Mucosa of rectum (tissue), 2 donors: ENCODE measurements around the gene TRIM14.
"Not testable (repeated sequence)": the region's sequence is repeated elsewhere in the genome, so short reads cannot be mapped to it uniquely, and the experiment has no call there.

Experiments
- H3K27ac ChIP-seq, 2 donors: one replicate each; pipeline ENCODE4 v1.7.0; 2013; ENCODE audit warnings: inconsistent platforms in 2 of 2, low read depth in 2 of 2, low read length in 2 of 2
- H3K27me3 ChIP-seq, 2 donors: one replicate each; pipeline ENCODE4 v1.7.0; 2013; ENCODE audit warnings: low read length in 2 of 2; ENCODE audit not compliant: control insufficient read depth in 2 of 2, insufficient read depth in 2 of 2
- H3K36me3 ChIP-seq, 2 donors: one replicate each; pipeline ENCODE4 v1.7.0; 2013; ENCODE audit warnings: low read length in 2 of 2; ENCODE audit not compliant: control insufficient read depth in 2 of 2, insufficient read depth in 2 of 2
- H3K4me1 ChIP-seq, 2 donors: one replicate each; pipeline ENCODE4 v1.7.0; 2013; ENCODE audit warnings: low read length in 2 of 2, mild to moderate bottlenecking in 1 of 2; ENCODE audit not compliant: control insufficient read depth in 2 of 2, insufficient read depth in 2 of 2
- H3K4me3 ChIP-seq, 2 donors: one replicate each; pipeline ENCODE4 v1.7.0; 2013; ENCODE audit warnings: low read length in 2 of 2
- H3K9ac ChIP-seq, 2 donors: one replicate each; pipeline ENCODE4 v1.7.0; 2013; ENCODE audit warnings: low read length in 2 of 2, low read depth in 1 of 2, mild to moderate bottlenecking in 1 of 2
- H3K9me3 ChIP-seq, 2 donors: one replicate each; pipeline ENCODE4 v1.7.0; 2013; ENCODE audit warnings: low read length in 2 of 2; ENCODE audit not compliant: control insufficient read depth in 2 of 2
- donor health status: healthy.
- donor health status: Normal muscosa, but diverticular disease.

TRIM14 gene

GRCh38 chr9:98020476-98021145 lies 98.4 kb downstream of the TRIM14 start:
- no peaks in the 10 kb centered on the region for H3K27me3 ChIP-seq
- no peak overlapping the region for H3K4me3 ChIP-seq
- peaks cover 13 to 15% of the 10 kb centered on the region in 2 donors for H3K4me1 ChIP-seq
- H3K9me3 ChIP-seq = no peaks in the 10 kb centered on the region
- no peak overlapping the region for H3K9ac ChIP-seq
- peaks cover 22 to 29% of the 10 kb centered on the region in 2 donors for H3K36me3 ChIP-seq
- peak overlapping the region in 1 of 2 donors; percentile 83 for H3K27ac ChIP-seq

GRCh38 chr9:98019869-98020268 lies 99.2 kb downstream of the TRIM14 start:
- not testable (repeated sequence) for H3K9me3 ChIP-seq, H3K27me3 ChIP-seq, H3K4me3 ChIP-seq
- Histone ChIP-seq H3K27ac (peak overlapping the region; percentile 78 to 83), H3K4me1 (peaks cover 13 to 15% of the 10 kb centered on the region in 2 donors), H3K9ac (peak overlapping the region in 1 of 2 donors; percentile 2), H3K36me3 (peaks cover 28 to 36% of the 10 kb centered on the region in 2 donors)
